ENCODE measurements around the gene AKAP6.
"Not testable (repeated sequence)": the region's sequence is repeated elsewhere in the genome, so short reads cannot be mapped to it uniquely, and the experiment has no call there.

Gene AKAP6

GRCh38 chr14:32784405-32784804 lies 455.3 kb downstream of the AKAP6 start:
- DNase-seq, result no peak

- no peak for DNase-seq
Observed at GRCh38 chr14:32785585-32785984, 456.5 kb downstream of the AKAP6 start.

GRCh38 chr14:32786886-32787285 lies 457.8 kb downstream of the AKAP6 start:
- DNase-seq, result no peak

GRCh38 chr14:32793033-32793432 lies 463.9 kb downstream of the AKAP6 start:
- DNase-seq, result not testable (repeated sequence)

GRCh38 chr14:32800320-32800719 lies 471.2 kb downstream of the AKAP6 start:
- DNase-seq, result no peak

- DNase-seq, result no peak
Observed at GRCh38 chr14:32802295-32802694, 473.2 kb downstream of the AKAP6 start.

GRCh38 chr14:32805979-32806378 lies 476.9 kb downstream of the AKAP6 start:
- DNase-seq, result no peak

- no peak for DNase-seq
Observed at GRCh38 chr14:32808644-32809043, 479.5 kb downstream of the AKAP6 start.

- DNase-seq, result no peak
Observed at GRCh38 chr14:32809255-32809654, 480.2 kb downstream of the AKAP6 start.

GRCh38 chr14:32813401-32813800 lies 484.3 kb downstream of the AKAP6 start:
- DNase-seq, result no peak

- no peak for DNase-seq
Observed at GRCh38 chr14:32814721-32815120, 485.6 kb downstream of the AKAP6 start.

- DNase-seq, result no peak
Observed at GRCh38 chr14:32816588-32816987, 487.5 kb downstream of the AKAP6 start.

GRCh38 chr14:32817780-32818179 lies 488.7 kb downstream of the AKAP6 start:
- DNase-seq, result no peak

GRCh38 chr14:32818581-32818980 lies 489.5 kb downstream of the AKAP6 start:
- DNase-seq, result no peak

- DNase-seq, result no peak
Observed at GRCh38 chr14:32820181-32820580, 491.1 kb downstream of the AKAP6 start.

- no peak for DNase-seq
Observed at GRCh38 chr14:32820682-32821081, 491.6 kb downstream of the AKAP6 start.

GRCh38 chr14:32821964-32822653 lies 493.0 kb downstream of the AKAP6 start:
- DNase-seq, result no peak

- no peak for DNase-seq
Observed at GRCh38 chr14:32823706-32824105, 494.6 kb downstream of the AKAP6 start.

- DNase-seq, result no peak
Observed at GRCh38 chr14:32824195-32824594, 495.1 kb downstream of the AKAP6 start.

GRCh38 chr14:32825058-32825457 lies 496.0 kb downstream of the AKAP6 start:
- no peak for DNase-seq

- DNase-seq, result no peak
Observed at GRCh38 chr14:32826404-32827082, 497.4 kb downstream of the AKAP6 start.

GRCh38 chr14:32827514-32827913 lies 498.4 kb downstream of the AKAP6 start:
- no peak for DNase-seq

- DNase-seq, result no peak
Observed at GRCh38 chr14:32835924-32836323, 506.8 kb downstream of the AKAP6 start.

- DNase-seq, result no peak
Observed at GRCh38 chr14:32841698-32842097, 512.6 kb downstream of the AKAP6 start.
